HEK293 (cell line): ENCODE data around the gene PAEP.

Source experiments
- CTCF ChIA-PET: fragments of 350-600 bp; formaldehyde crosslinking; extraction: SDS; loops from one replicate; lab custom pipeline; 2021; ENCODE audit warnings: antibody characterized with exemption; lab: Yijun Ruan, JAX
- POLR2A ChIA-PET: fragments of 300-600 bp; formaldehyde crosslinking; extraction: SDS; loops from one replicate; lab custom pipeline; 2020; ENCODE audit warnings: antibody characterized with exemption, inconsistent platforms; lab: Yijun Ruan, JAX
- H3K27ac ChIP-seq: fragments of 200-500 bp; sonication (Bioruptor generic); 2 replicates; pipeline ENCODE4 v1.5.1; 2014; ENCODE audit warnings: low read depth, low read length, control low read depth, inconsistent platforms; ENCODE audit errors: extremely low read depth
- H3K36me3 ChIP-seq, 2 experiments: fragments of 200-500 bp in 1 of 2; sonication (Bioruptor generic) in 1 of 2; 1 replicate in 1 of 2; 2 replicates in 1 of 2; pipeline ENCODE4 v1.5.1; 2014 to 2017; ENCODE audit warnings: inconsistent platforms in 2 of 2, low read length in 2 of 2; ENCODE audit not compliant: control insufficient read depth in 2 of 2, insufficient read depth in 1 of 2
- H3K4me1 ChIP-seq: fragments of 200-500 bp; sonication (Bioruptor generic); 2 replicates; pipeline ENCODE4 v1.5.1; 2014; ENCODE audit warnings: mild to moderate bottlenecking, low read length, inconsistent platforms; ENCODE audit not compliant: control insufficient read depth, insufficient read depth
- H3K4me3 ChIP-seq: 2 replicates; pipeline ENCODE4 v1.5.1; 2011; ENCODE audit warnings: low read depth, mild to moderate bottlenecking, control low read depth, low read length, moderate library complexity
- H3K9me3 ChIP-seq: fragments of 200-500 bp; sonication (Bioruptor generic); 2 replicates; pipeline ENCODE4 v1.5.1; 2014; ENCODE audit warnings: low read depth, low read length, inconsistent platforms; ENCODE audit not compliant: control insufficient read depth, insufficient read depth
- BCL11B ChIP-seq: fragments of 450-650 bp; formaldehyde crosslinking; IDR thresholded peaks from 2 replicates; pipeline ENCODE4 v1.5.1; 2016; ENCODE audit warnings: low read depth, missing biosample characterization, missing genetic modification characterization
- KLF7 ChIP-seq: fragments of 450-650 bp; formaldehyde crosslinking; IDR thresholded peaks from 2 replicates; pipeline ENCODE4 v1.5.1; 2016; ENCODE audit warnings: missing biosample characterization, missing genetic modification characterization, borderline replicate concordance
- ZBTB8A ChIP-seq: fragments of 450-650 bp; formaldehyde crosslinking; IDR thresholded peaks from 2 replicates; pipeline ENCODE4 v1.5.1; 2016; ENCODE audit warnings: missing biosample characterization, missing genetic modification characterization
- ZEB2 ChIP-seq: fragments of 450-650 bp; formaldehyde crosslinking; IDR thresholded peaks from 2 replicates; pipeline ENCODE4 v1.5.1; 2016; ENCODE audit warnings: missing biosample characterization, missing genetic modification characterization
- ZFHX2 ChIP-seq: fragments of 450-650 bp; formaldehyde crosslinking; conservative IDR thresholded peaks from 2 replicates; pipeline ENCODE4 v1.5.1; 2016; ENCODE audit warnings: missing biosample characterization, missing genetic modification characterization
- ZNF140 ChIP-seq: fragments of 450-650 bp; formaldehyde crosslinking; IDR thresholded peaks from 2 replicates; pipeline ENCODE4 v1.5.1; 2016; ENCODE audit warnings: missing biosample characterization, missing genetic modification characterization
- ZNF169 ChIP-seq: fragments of 450-650 bp; formaldehyde crosslinking; IDR thresholded peaks from 2 replicates; pipeline ENCODE4 v1.5.1; 2016; ENCODE audit warnings: missing biosample characterization, missing genetic modification characterization
- ZNF2 ChIP-seq: fragments of 450-650 bp; formaldehyde crosslinking; IDR thresholded peaks from 2 replicates; pipeline ENCODE4 v1.5.1; 2016; ENCODE audit warnings: missing biosample characterization, missing genetic modification characterization
- ZNF221 ChIP-seq: fragments of 450-650 bp; formaldehyde crosslinking; IDR thresholded peaks from 2 replicates; pipeline ENCODE4 v1.5.1; 2017; ENCODE audit warnings: missing biosample characterization, missing genetic modification characterization, borderline replicate concordance
- ZNF274 ChIP-seq, 2 experiments: fragments of 200-500 bp in 1 of 2; fragments of 450-650 bp in 1 of 2; sonication (Bioruptor generic) in 1 of 2; formaldehyde crosslinking in 1 of 2; IDR thresholded peaks; 2 replicates each; pipeline versions ENCODE4 v1.5.1 to v1.6.1; 2014 to 2016; ENCODE audit warnings: borderline replicate concordance in 1 of 2, inconsistent platforms in 1 of 2, low read length in 1 of 2, missing biosample characterization in 1 of 2, missing genetic modification characterization in 1 of 2
- ZNF416 ChIP-seq: fragments of 450-650 bp; formaldehyde crosslinking; IDR thresholded peaks from 2 replicates; pipeline ENCODE4 v1.5.1; 2016; ENCODE audit warnings: missing biosample characterization, missing genetic modification characterization
- ZNF449 ChIP-seq: fragments of 450-650 bp; formaldehyde crosslinking; IDR thresholded peaks from 2 replicates; pipeline ENCODE4 v1.5.1; 2017; ENCODE audit warnings: missing biosample characterization, mild to moderate bottlenecking, missing genetic modification characterization, moderate library complexity
- ZNF549 ChIP-seq: fragments of 450-650 bp; IDR thresholded peaks from 2 replicates; pipeline ENCODE4 v1.5.1; 2018; ENCODE audit warnings: missing biosample characterization, missing genetic modification characterization, mild to moderate bottlenecking, inconsistent platforms, moderate library complexity
- ZNF585B ChIP-seq: fragments of 450-650 bp; formaldehyde crosslinking; IDR thresholded peaks from 2 replicates; pipeline ENCODE4 v1.5.1; 2016; ENCODE audit warnings: missing biosample characterization, missing genetic modification characterization
- ZNF654 ChIP-seq: fragments of 450-650 bp; formaldehyde crosslinking; IDR thresholded peaks from 2 replicates; pipeline ENCODE4 v1.5.1; 2016; ENCODE audit warnings: low read depth, missing biosample characterization, missing genetic modification characterization
- ZNF658 ChIP-seq: fragments of 450-650 bp; formaldehyde crosslinking; IDR thresholded peaks from 2 replicates; pipeline ENCODE4; 2016; ENCODE audit warnings: missing biosample characterization, missing genetic modification characterization
- ZNF704 ChIP-seq: fragments of 450-650 bp; formaldehyde crosslinking; IDR thresholded peaks from 2 replicates; pipeline ENCODE4 v1.5.1; 2016; ENCODE audit warnings: missing biosample characterization, missing genetic modification characterization
- ZNF830 ChIP-seq: fragments of 450-650 bp; IDR thresholded peaks from 2 replicates; pipeline ENCODE4 v1.5.0; 2018; ENCODE audit warnings: missing biosample characterization, missing genetic modification characterization, low read depth, mild to moderate bottlenecking, moderate library complexity
- TF ChIP-seq, protein P1 (sequence below): fragments of 450-650 bp; formaldehyde crosslinking; IDR thresholded peaks from 2 replicates; pipeline ENCODE4 v1.5.1; 2017; ENCODE audit warnings: missing biosample characterization, missing genetic modification characterization
- TF ChIP-seq, protein P2 (sequence below): fragments of 450-650 bp; formaldehyde crosslinking; IDR thresholded peaks from 2 replicates; pipeline ENCODE4 v1.5.1; 2016; ENCODE audit warnings: missing biosample characterization, missing genetic modification characterization
- TF ChIP-seq, protein P3 (sequence below): fragments of 450-650 bp; formaldehyde crosslinking; IDR thresholded peaks from 2 replicates; pipeline ENCODE4 v1.5.1; 2017; ENCODE audit warnings: missing biosample characterization, missing genetic modification characterization

PAEP gene

DNA sequence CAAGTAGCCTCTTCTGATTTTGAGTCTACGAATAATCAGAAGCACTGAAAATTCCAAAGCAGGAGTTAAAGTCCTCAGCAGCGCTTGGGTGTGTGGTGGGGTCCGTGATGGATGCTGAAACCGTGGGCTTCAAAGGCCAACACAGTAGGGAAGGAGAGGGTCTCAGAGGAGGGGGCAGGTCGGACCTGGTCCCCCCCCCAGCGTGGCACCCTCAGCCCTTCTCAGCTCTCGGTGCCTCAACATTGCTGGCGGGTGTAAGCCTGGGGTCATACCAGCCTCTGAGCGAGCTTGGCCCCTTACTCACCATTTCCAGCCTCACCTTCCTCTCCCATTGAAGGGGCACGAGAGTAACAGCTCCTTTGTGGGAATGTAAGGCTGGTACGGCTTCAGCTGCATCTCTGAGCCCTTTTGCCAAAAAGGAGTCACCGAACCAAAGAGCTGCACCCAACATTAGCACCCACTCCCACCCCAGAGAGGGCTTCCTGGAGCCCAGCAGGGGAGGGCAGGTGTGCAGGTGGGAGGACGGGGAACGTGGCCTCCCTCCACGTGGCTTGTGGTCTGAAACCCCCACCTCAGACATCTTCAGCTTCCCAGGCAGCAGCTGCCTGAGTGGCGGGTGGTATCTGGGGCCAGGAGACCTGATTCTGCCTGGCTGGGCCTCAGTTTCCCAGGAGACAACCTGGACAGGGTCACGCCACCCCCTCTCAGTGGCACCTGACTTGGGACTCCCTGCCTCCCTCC lies 47.0 kb upstream of the PAEP start:
- no peak for TF ChIP-seq ZNF449 (tag by site-specific recombination)
- TF ChIP-seq ZNF140 (tag by site-specific recombination) = no peak
- TF ChIP-seq, protein P1, sequence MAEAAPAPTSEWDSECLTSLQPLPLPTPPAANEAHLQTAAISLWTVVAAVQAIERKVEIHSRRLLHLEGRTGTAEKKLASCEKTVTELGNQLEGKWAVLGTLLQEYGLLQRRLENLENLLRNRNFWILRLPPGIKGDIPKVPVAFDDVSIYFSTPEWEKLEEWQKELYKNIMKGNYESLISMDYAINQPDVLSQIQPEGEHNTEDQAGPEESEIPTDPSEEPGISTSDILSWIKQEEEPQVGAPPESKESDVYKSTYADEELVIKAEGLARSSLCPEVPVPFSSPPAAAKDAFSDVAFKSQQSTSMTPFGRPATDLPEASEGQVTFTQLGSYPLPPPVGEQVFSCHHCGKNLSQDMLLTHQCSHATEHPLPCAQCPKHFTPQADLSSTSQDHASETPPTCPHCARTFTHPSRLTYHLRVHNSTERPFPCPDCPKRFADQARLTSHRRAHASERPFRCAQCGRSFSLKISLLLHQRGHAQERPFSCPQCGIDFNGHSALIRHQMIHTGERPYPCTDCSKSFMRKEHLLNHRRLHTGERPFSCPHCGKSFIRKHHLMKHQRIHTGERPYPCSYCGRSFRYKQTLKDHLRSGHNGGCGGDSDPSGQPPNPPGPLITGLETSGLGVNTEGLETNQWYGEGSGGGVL = no peak
- no peak for TF ChIP-seq BCL11B
- TF ChIP-seq ZNF2 (tag by site-specific recombination) = no peak
- TF ChIP-seq ZFHX2 (tag by site-specific recombination) = no peak
- TF ChIP-seq, protein P2, sequence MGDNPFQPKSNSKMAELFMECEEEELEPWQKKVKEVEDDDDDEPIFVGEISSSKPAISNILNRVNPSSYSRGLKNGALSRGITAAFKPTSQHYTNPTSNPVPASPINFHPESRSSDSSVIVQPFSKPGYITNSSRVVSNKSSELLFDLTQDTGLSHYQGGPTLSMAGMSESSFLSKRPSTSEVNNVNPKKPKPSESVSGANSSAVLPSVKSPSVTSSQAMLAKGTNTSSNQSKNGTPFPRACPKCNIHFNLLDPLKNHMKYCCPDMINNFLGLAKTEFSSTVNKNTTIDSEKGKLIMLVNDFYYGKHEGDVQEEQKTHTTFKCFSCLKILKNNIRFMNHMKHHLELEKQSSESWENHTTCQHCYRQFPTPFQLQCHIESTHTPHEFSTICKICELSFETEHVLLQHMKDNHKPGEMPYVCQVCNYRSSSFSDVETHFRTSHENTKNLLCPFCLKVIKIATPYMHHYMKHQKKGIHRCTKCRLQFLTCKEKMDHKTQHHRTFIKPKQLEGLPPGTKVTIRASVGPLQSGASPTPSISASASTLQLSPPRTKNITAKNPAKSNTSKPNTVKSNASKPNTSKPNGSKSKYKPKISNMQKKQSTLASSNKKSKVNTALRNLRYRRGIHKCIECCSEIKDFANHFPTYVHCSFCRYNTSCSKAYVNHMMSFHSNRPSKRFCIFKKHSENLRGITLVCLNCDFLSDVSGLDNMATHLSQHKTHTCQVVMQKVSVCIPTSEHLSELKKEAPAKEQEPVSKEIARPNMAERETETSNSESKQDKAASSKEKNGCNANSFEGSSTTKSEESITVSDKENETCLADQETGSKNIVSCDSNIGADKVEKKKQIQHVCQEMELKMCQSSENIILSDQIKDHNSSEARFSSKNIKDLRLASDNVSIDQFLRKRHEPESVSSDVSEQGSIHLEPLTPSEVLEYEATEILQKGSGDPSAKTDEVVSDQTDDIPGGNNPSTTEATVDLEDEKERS = no peak
- TF ChIP-seq ZNF704 = no peak
- ChIA-PET CTCF (interaction anchor here (1.5 kb wide), 1 partner anchor 10 kb away, joined by 6 read pairs; no protein-coding TSS in a partner anchor), POLR2A (no interaction called here)
- H3K36me3 ChIP-seq = no peaks in the 10 kb centered on the region
- no peak overlapping the region for H3K4me3 ChIP-seq
- no peaks in the 10 kb centered on the region for H3K4me1 ChIP-seq
- H3K9me3 ChIP-seq = no peaks in the 10 kb centered on the region
- H3K27ac ChIP-seq = no peak overlapping the region

GRCh38 chr9:135515083-135515951 lies 46.2 kb upstream of the PAEP start:
- CTCF ChIA-PET = interaction anchor here (1.5 kb wide), 1 partner anchor 10 kb away, joined by 6 read pairs; no protein-coding TSS in a partner anchor
- Histone ChIP-seq H3K36me3 (no peaks in the 10 kb centered on the region), H3K4me1 (no peaks in the 10 kb centered on the region), H3K9me3 (no peaks in the 10 kb centered on the region), H3K27ac (no peak overlapping the region), H3K4me3 (no peak overlapping the region)
- no peak for TF ChIP-seq ZNF416
- TF ChIP-seq ZNF654 (tag by site-specific recombination) = no peak
- no peak for TF ChIP-seq KLF7 (tag by site-specific recombination)
- no peak for TF ChIP-seq ZNF549 (tag by site-specific recombination)
- no peak for TF ChIP-seq ZNF585B (tag by site-specific recombination)
- TF ChIP-seq ZEB2 (tag by site-specific recombination) = no peak
- no peak for TF ChIP-seq ZNF658
- TF ChIP-seq ZNF274 (IDR thresholded peaks at IDR 0.05; ENCODE audit: low read length) = no peak
- TF ChIP-seq ZNF274 (tag by site-specific recombination; IDR thresholded peaks at IDR 0.05; ENCODE audit: borderline replicate concordance) = no peak
- no peak for TF ChIP-seq ZBTB8A (tag by site-specific recombination)
- TF ChIP-seq, protein P3, sequence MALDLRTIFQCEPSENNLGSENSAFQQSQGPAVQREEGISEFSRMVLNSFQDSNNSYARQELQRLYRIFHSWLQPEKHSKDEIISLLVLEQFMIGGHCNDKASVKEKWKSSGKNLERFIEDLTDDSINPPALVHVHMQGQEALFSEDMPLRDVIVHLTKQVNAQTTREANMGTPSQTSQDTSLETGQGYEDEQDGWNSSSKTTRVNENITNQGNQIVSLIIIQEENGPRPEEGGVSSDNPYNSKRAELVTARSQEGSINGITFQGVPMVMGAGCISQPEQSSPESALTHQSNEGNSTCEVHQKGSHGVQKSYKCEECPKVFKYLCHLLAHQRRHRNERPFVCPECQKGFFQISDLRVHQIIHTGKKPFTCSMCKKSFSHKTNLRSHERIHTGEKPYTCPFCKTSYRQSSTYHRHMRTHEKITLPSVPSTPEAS (tag by site-specific recombination) = no peak
- TF ChIP-seq ZNF449 (tag by site-specific recombination) = no peak
- no peak for TF ChIP-seq ZNF169 (tag by site-specific recombination)
- no peak for TF ChIP-seq ZNF830
- TF ChIP-seq ZNF221 (tag by site-specific recombination) = no peak
- POLR2A ChIA-PET = no interaction called here
